C4-2B (cell line): Measurements from ENCODE around the gene TRIM67.
A peak's percentile ranks its signal among the peaks of the same experiment; 100 is the strongest.

Experiments
- ZFX ChIP-seq: fragments of 450-650 bp; IDR thresholded peaks from 2 replicates; pipeline ENCODE4 v1.6.1; 2017
- TF ChIP-seq, protein P1 (sequence below): fragments of 450-650 bp; conservative IDR thresholded peaks from 2 replicates; pipeline ENCODE4 v1.5.1; 2017; ENCODE audit warnings: mild to moderate bottlenecking

DNA sequence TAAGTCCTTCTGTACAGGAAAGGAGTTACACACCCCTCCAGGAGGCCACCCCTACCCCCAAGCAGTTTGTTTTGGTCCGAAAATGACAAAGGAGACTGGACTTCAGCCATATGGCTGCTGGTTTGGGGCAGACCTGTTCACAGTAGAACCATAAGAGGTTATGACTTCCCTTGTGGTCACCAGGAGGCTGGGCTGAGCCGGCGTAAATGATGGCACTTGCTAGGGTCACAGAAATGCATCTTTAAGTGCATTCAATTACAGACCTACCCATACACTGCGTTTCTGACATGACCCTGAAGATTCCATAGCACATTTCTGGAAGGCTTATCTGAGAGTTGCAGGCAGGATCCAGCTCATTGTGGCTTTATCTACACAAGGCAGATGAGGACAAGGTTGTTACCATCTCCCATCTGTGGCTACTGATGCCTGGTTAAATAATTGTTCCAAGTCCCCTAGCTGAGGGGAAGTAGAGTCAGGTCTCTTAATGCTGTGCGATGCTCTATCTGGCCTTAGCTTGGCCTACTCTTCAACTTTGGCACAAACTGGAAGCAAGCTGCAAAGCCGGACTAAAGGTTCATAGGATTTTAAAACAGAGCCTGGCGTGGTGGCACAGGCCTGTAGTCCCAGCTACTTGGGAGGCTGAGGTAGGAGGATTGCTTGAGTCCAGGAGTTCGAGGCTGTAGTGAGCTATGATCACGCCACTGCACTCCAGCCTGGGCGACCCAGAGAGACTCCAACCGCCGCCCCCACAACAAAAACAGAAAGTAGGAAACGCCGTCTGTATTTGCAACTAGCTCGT lies 1.7 kb upstream of the TRIM67 start:
- TF ChIP-seq, protein P1, sequence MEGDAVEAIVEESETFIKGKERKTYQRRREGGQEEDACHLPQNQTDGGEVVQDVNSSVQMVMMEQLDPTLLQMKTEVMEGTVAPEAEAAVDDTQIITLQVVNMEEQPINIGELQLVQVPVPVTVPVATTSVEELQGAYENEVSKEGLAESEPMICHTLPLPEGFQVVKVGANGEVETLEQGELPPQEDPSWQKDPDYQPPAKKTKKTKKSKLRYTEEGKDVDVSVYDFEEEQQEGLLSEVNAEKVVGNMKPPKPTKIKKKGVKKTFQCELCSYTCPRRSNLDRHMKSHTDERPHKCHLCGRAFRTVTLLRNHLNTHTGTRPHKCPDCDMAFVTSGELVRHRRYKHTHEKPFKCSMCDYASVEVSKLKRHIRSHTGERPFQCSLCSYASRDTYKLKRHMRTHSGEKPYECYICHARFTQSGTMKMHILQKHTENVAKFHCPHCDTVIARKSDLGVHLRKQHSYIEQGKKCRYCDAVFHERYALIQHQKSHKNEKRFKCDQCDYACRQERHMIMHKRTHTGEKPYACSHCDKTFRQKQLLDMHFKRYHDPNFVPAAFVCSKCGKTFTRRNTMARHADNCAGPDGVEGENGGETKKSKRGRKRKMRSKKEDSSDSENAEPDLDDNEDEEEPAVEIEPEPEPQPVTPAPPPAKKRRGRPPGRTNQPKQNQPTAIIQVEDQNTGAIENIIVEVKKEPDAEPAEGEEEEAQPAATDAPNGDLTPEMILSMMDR: no peak
- peak; percentile 10; the same call in 1 of the 2 replicates for TF ChIP-seq ZFX
